Activated T-cell treated with anti-CD3 and anti-CD28 coated beads for 48 hours (primary cell): ENCODE results near the gene EFHD2.

Source experiments
- DNase-seq: peaks from one replicate; pipeline ENCODE4 v3.0.0-alpha.2; 2020; ENCODE audit warnings: low read depth

EFHD2 gene

DNA sequence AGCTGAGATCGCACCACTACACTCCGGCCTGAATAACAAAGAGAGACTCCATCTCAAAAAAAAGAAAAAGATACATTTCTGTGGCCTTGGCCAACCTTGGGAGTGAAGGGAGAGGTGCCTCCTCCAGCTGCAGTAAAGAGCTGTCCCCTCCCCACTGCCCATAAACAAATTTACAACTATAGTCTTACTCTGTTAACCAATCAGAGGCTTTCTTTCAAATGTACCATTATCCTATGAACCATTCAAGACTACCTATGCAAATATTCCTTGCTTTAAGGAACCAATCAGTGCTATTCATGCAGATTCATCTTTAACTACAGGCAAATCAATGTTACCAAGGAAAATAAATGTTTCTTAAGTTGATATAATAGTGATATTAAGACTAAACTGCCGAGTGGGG lies 67.2 kb downstream of the EFHD2 start:
- DNase-seq = no peak

DNA sequence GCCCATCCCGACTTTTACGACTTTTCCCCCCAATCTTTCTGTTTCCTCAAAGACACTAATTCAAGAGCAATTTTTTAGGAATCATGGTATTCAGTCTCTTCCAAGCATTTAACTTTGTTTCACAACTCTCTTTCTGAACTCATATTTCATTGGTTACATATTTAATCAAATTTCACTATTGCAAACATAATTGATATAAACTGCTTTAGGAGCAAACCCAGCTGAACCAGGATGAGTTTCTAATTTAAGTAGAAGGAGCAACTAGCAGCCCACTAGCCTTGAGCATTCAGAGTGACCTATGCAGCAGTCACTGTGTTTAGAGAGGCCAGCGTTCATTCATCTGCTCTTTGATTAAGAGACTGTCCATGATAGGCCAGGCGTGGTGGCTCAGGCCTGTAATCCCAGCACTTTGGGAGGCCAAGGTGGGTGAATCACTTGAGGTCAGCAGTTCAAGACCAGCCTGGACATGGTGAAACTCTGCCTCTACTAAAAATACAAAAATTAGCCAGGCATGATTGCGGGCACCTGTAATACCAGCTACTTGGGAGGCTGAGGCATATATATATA lies 68.0 kb downstream of the EFHD2 start:
- no peak for DNase-seq
